Right cardiac atrium (tissue), 5 donors: ENCODE data around the gene CFAP74. TPM values are rescaled to one million over a fixed set of nuclear protein-coding genes. Genes with fewer than 3 reads are reported as not detected.
"Not testable (repeated sequence)": the region's sequence is repeated elsewhere in the genome, so short reads cannot be mapped to it uniquely, and the experiment has no call there.

ENCODE experiments used
- ATAC-seq, 2 donors: fragments of 200-7000 bp; cut with Tn5 transposase; one replicate each; pipeline versions ENCODE4 v1.8.0 to v1.9.1; 2020; ENCODE audit warnings: moderate library complexity in 2 of 2, mild to moderate bottlenecking in 1 of 2
- DNase-seq, 3 donors: peaks; one replicate each; pipeline ENCODE4 v3.0.0-alpha.2; 2020
- H3K27ac ChIP-seq: one replicate; pipeline ENCODE4 v1.5.1; 2013; ENCODE audit warnings: mild to moderate bottlenecking, low read length, control low read depth, moderate library complexity
- H3K27me3 ChIP-seq: one replicate; pipeline ENCODE4 v1.6.1; 2013; ENCODE audit not compliant: control insufficient read depth, insufficient read depth
- H3K4me1 ChIP-seq: one replicate; pipeline ENCODE4 v1.6.1; 2013; ENCODE audit warnings: low read length; ENCODE audit not compliant: control insufficient read depth, insufficient read depth
- H3K4me3 ChIP-seq: one replicate; pipeline ENCODE4 v1.5.1; 2013; ENCODE audit warnings: low read length, control low read depth
- H3K9me3 ChIP-seq: one replicate; pipeline ENCODE4 v1.6.1; 2013; ENCODE audit warnings: low read length; ENCODE audit not compliant: control insufficient read depth
- WGBS: extraction: QIAGEN DNeasy Blood & Tissue Kit; methylation state at CpG from one replicate; pipeline ENCODE4 v1.1.7; 2013; 5-methylcytosine and 5-hydroxymethylcytosine counted together
- intact Hi-C, 4 donors: fragments of 100-400 bp; cut with DNase I; formaldehyde crosslinking; loops; one replicate each; pipeline versions ENCODE4 v1.11.0 to v1.14.0; 2022 to 2023
- polyA plus RNA-seq: library from polyadenylated mRNA; stranded (reverse); fragments of 200-250 nt; gene quantifications from one replicate; pipeline ENCODE4 v1.2.3, GENCODE V29; 2013
- total RNA-seq, 4 donors: library from RNA; stranded (reverse); fragmentation: NEBNext Ultra II Directional; extraction: Animal tissue kit (Norgen Biotek cat#: 25700); gene quantifications; one replicate each; pipeline ENCODE4 v1.2.1, GENCODE V29; 2021
- donor health status: healthy with polysubstance abuse.
- donor health status: DM: no; HTN: yes; CAD: no.
- donor health status: DM: no; HTN: no; CAD: no.
- donor health status: DM: no; HTN: yes; CAD: no; lungs with severe emphysema.
- donor health status: DM: yes; HTN: yes; CAD: no.

The CFAP74 gene
- total and polyA plus RNA-seq, 5 donors = 0.11 TPM; not detected in 4

DNA sequence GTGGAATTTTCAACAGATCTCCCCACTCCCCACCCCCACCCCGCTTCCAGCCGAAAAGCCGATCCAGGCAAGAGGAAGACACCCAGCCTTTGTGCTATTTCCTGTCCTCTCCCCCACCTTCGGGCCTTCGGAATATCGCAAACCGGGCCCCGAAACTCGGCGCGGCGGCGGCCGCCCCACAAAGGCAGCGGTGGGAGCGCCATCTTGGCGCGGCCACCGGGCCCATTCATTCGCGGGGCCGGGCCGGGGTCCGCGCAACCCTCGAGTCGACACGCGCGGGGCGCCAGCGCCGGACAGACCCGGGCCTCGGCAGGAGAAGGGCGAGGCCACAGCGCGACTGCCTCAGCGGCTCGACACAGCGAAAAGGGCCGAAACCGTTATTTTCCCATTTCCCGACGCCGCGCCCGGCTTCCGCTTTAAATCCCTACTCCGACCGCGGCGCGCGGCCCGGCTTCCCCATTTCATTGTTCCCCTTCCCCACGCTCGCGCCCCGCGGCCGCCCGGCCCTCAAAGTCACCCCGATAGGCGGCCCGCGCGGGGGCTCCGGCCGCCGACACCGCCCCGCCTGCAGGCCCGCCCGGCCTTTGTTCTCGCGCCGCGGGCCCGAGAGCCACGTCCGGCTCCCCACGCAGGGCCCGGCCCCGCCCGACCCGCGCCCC lies 113.6 kb downstream of the CFAP74 start:
- intact Hi-C loops = loop anchor here in 2 of 4 donors (10.0 kb wide), 2 partner anchors 55 to 105 kb away; no protein-coding TSS in a partner anchor
- ATAC-seq (peak; percentile 2 to 22), DNase-seq (peak; percentile 76 to 90 (median 88))
- Histone ChIP-seq H3K27ac (peak overlapping the region; percentile 94), H3K9me3 (no peaks in the 10 kb centered on the region), H3K4me1 (peaks cover 20% of the 10 kb centered on the region), H3K27me3 (no peaks in the 10 kb centered on the region), H3K4me3 (peak overlapping the region; percentile 99)
- whole genome bisulfite sequencing = under 1% methylated on average over 88 of the region's 88 CpGs

- no peak overlapping the region for H3K27ac ChIP-seq
Observed at GRCh38 chr1:1889090-1889750, 114.4 kb downstream of the CFAP74 start.

DNA sequence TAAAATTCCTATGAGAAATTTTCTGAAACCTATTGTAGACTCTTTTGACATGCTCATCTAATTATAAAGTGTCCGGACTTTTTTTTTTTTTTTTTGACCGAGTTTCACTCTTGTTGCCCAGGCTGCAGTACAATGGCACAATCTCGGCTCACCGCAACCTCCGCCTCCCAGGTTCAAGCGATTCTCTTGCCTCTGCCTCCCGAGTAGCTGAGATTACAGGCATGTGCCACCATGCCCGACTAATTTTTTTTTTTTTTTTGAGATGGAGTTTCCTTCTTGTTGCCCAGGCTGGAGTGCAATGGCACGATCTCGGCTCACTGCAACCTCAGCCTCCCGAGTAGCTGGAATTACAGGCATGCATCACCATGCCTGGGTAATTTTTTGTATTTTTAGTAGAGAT lies 119.7 kb downstream of the CFAP74 start:
- H3K9me3 ChIP-seq, H3K4me3 ChIP-seq, H3K27me3 ChIP-seq, ATAC-seq, H3K27ac ChIP-seq: not testable (repeated sequence)
- DNase-seq = peak in 1 of 3 donors; percentile 26
- WGBS = 63% methylated on average over 11 of the region's 11 CpGs
- intact Hi-C loops = loop anchor here in 1 of 4 donors (10.0 kb wide), 1 partner anchor 49 kb away; no protein-coding TSS in a partner anchor
- peaks cover 25% of the 10 kb centered on the region for H3K4me1 ChIP-seq

More at GRCh38 chr1:1889090-1889750, 114.4 kb downstream of the CFAP74 start:
- no peaks in the 10 kb centered on the region for H3K27me3 ChIP-seq
- H3K4me1 ChIP-seq = peaks cover 13% of the 10 kb centered on the region
- intact Hi-C loops = loop anchor here in 1 of 4 donors (10.0 kb wide), 1 partner anchor 54 kb away; no protein-coding TSS in a partner anchor
- ATAC-seq (no peak), DNase-seq (peak in 1 of 3 donors; percentile 18)
- peak overlapping the region; percentile 99 for H3K4me3 ChIP-seq
- no peaks in the 10 kb centered on the region for H3K9me3 ChIP-seq
- 11% methylated on average over 9 of the region's 9 CpGs for WGBS

DNA sequence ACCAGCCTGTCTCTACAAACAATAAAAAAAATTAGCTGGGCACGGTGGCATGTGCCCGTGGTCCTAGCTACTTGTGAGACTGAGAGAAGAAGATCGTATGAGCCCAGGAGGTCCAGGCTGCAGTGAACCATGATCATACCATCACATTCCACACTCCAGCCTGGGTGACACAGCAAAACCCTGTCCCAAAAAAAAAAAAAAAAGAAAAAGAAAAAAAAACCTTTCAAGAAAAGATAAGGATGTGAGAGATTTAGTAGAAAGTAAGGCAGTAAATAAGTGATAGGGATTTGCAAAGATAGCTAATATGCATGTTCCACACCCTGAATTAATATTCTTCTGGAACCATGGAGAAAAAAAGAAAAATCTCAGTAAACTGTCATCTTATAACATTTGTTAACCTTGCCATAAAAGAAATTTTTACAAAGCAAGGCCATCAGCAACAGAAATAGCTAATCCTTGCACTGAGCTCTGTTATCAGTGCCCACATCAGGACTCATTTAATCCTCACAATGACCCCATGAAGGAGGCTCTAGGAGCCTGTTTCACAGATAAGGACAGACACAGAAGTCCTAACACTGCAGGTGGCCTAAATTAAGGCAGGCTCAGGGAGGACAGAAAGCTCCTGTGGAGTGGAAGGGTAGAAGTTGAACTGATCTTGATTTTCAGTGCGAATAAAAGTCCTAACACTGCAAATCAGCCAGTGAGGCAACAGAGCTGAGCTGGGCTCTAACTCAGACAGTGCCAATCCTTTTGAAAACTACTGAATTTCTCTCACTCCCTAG lies 120.3 kb downstream of the CFAP74 start:
- ATAC-seq = peak in 1 of 2 donors; percentile 27
- WGBS = 33% methylated on average over 4 of the region's 4 CpGs
- Histone ChIP-seq H3K27me3 (no peaks in the 10 kb centered on the region), H3K9me3 (no peaks in the 10 kb centered on the region), H3K4me1 (peaks cover 25% of the 10 kb centered on the region), H3K4me3 (no peak overlapping the region), H3K27ac (peak overlapping the region; percentile 30)
- peak in 1 of 3 donors; percentile 5 for DNase-seq
- intact Hi-C loops = loop anchor here in 1 of 4 donors (10.0 kb wide), 1 partner anchor 48 kb away; no protein-coding TSS in a partner anchor

GRCh38 chr1:1881727-1882126 lies 121.9 kb downstream of the CFAP74 start:
- H3K9me3 ChIP-seq = no peaks in the 10 kb centered on the region
- intact Hi-C loops = loop anchor here in 1 of 4 donors (10.0 kb wide), 1 partner anchor 47 kb away; no protein-coding TSS in a partner anchor
- peaks cover 24% of the 10 kb centered on the region for H3K4me1 ChIP-seq
- no peak overlapping the region for H3K4me3 ChIP-seq
- 79% methylated on average over 6 of the region's 6 CpGs for WGBS
- H3K27me3 ChIP-seq = no peaks in the 10 kb centered on the region
- ATAC-seq (peak; percentile 16 to 34), DNase-seq (no peak)
- no peak overlapping the region for H3K27ac ChIP-seq

GRCh38 chr1:1880617-1881312 lies 122.8 kb downstream of the CFAP74 start:
- ATAC-seq = no peak
- Histone ChIP-seq H3K4me1 (peaks cover 32% of the 10 kb centered on the region), H3K27me3 (no peaks in the 10 kb centered on the region), H3K9me3 (no peaks in the 10 kb centered on the region), H3K27ac (no peak overlapping the region), H3K4me3 (no peak overlapping the region)
- intact Hi-C loops = loop anchor here in 1 of 4 donors (10.0 kb wide), 1 partner anchor 46 kb away; no protein-coding TSS in a partner anchor
- DNase-seq = peak in 1 of 3 donors; percentile 1
- 42% methylated on average over 13 of the region's 13 CpGs for WGBS

- H3K9me3 ChIP-seq = no peaks in the 10 kb centered on the region
- peaks cover 32% of the 10 kb centered on the region for H3K4me1 ChIP-seq
- no peaks in the 10 kb centered on the region for H3K27me3 ChIP-seq
- DNase-seq (no peak), ATAC-seq (no peak)
- WGBS = 93% methylated on average over 5 of the region's 5 CpGs
- intact Hi-C loops = loop anchor here in 1 of 4 donors (10.0 kb wide), 1 partner anchor 45 kb away; no protein-coding TSS in a partner anchor
- H3K27ac ChIP-seq = no peak overlapping the region
- H3K4me3 ChIP-seq = no peak overlapping the region
Observed at GRCh38 chr1:1879942-1880341, 123.6 kb downstream of the CFAP74 start.

DNA sequence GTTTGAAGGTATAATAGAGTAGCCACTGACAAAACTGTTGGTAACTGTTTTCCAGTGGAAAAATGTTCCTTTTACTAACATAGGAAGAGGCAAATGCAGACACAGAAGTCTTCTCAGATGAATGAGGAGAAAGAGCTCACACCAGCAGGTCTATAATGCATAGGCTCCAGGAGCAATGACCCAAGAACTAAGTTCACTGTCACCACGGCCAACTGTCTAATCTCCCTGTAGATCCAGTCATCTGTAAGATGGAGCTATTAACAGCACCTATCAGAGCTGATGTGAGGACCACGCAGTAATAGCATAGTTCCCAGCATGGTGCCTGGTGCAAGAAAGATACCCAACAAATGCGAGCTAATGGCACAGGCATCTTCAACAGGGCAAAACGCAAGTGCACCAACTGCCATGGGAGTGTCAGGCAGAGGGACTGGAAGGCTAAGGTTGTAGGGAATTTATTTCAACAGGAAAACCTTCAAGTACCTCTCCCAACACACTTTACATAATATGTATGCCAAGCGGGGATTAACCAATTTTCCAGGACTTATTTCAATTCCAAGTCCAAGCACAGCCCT lies 125.6 kb downstream of the CFAP74 start:
- ATAC-seq (no peak), DNase-seq (no peak)
- H3K9me3 ChIP-seq = no peaks in the 10 kb centered on the region
- H3K27me3 ChIP-seq = no peaks in the 10 kb centered on the region
- H3K4me3 ChIP-seq = no peak overlapping the region
- H3K4me1 ChIP-seq = peaks cover 40% of the 10 kb centered on the region
- WGBS = 82% methylated on average over 5 of the region's 5 CpGs
- intact Hi-C loops = no loop called here
- no peak overlapping the region for H3K27ac ChIP-seq

- Histone ChIP-seq H3K9me3 (no peaks in the 10 kb centered on the region), H3K4me1 (peaks cover 42% of the 10 kb centered on the region), H3K27ac (no peak overlapping the region), H3K27me3 (no peaks in the 10 kb centered on the region), H3K4me3 (no peak overlapping the region)
- no peak for DNase-seq
- intact Hi-C loops = no loop called here
- 68% methylated on average over 11 of the region's 11 CpGs for WGBS
- ATAC-seq = no peak
Observed at GRCh38 chr1:1876335-1876930, 127.2 kb downstream of the CFAP74 start.

DNA sequence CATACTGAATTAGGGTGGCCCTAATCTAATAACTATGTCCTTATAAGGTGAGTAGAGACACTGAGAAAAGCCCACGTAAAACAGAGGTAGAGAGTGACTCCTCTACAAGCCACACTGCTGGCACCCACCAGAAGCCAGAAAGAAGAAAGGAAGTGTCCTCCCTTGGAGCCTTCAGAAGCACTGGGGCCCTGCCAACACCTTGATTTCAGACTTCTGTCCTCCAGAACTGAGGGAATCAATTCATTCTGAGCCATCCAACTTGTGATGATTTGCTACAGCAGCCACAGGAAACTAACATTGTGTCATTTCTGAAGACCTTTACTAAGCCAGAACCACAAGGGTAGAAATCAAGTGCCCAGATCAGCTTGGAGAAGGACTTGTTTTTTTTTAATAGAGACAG lies 127.7 kb downstream of the CFAP74 start:
- Histone ChIP-seq H3K4me3 (no peak overlapping the region), H3K27ac (no peak overlapping the region), H3K9me3 (no peaks in the 10 kb centered on the region), H3K27me3 (no peaks in the 10 kb centered on the region), H3K4me1 (peaks cover 41% of the 10 kb centered on the region)
- ATAC-seq = no peak
- no peak for DNase-seq
- intact Hi-C loops = no loop called here
- WGBS = 56% methylated on average over 1 of the region's 1 CpG
